Measurements from ENCODE around the gene SLIT1.

Gene SLIT1

GRCh38 chr10:97075421-97075820 lies 110.3 kb downstream of the SLIT1 start:
- no peak for ATAC-seq
- TF ChIP-seq TCF4 (CRISPR knock-in tag; IDR thresholded peaks at IDR 0.05; ENCODE audit: borderline replicate concordance) (no peak), ISL1 (CRISPR knock-in tag; IDR thresholded peaks at IDR 0.05) (no peak), ESRRG (CRISPR knock-in tag; IDR thresholded peaks at IDR 0.05) (no peak), ZNF565 (CRISPR knock-in tag; conservative IDR thresholded peaks at IDR 0.05; ENCODE audit: low read depth) (no peak), PPARA (CRISPR knock-in tag; IDR thresholded peaks at IDR 0.05; ENCODE audit: borderline replicate concordance) (no peak)

GRCh38 chr10:97074256-97075145 lies 111.3 kb downstream of the SLIT1 start:
- TF ChIP-seq CSDC2 (CRISPR knock-in tag; IDR thresholded peaks at IDR 0.05) (no peak), BACH2 (CRISPR knock-in tag; IDR thresholded peaks at IDR 0.05; ENCODE audit: borderline replicate concordance) (no peak), CSRNP3 (CRISPR knock-in tag; IDR thresholded peaks at IDR 0.05) (no peak), ZFP3 (CRISPR knock-in tag; IDR thresholded peaks at IDR 0.05) (no peak), PPARA (CRISPR knock-in tag; IDR thresholded peaks at IDR 0.05; ENCODE audit: borderline replicate concordance) (no peak), PATZ1 (CRISPR knock-in tag; IDR thresholded peaks at IDR 0.05; ENCODE audit: borderline replicate concordance) (no peak), CREB5 (CRISPR knock-in tag; IDR thresholded peaks at IDR 0.05; ENCODE audit: low read depth) (no peak), ZNF565 (CRISPR knock-in tag; conservative IDR thresholded peaks at IDR 0.05; ENCODE audit: low read depth) (no peak), ZNF70 (CRISPR knock-in tag; IDR thresholded peaks at IDR 0.05) (no peak)
- ATAC-seq, result 0 out of 3 replicates have a peak, but pooled peaks have one; percentile 10

- TF ChIP-seq POU6F1 (CRISPR knock-in tag; IDR thresholded peaks at IDR 0.05; ENCODE audit: borderline replicate concordance, low read depth) (no peak), ZFP3 (CRISPR knock-in tag; IDR thresholded peaks at IDR 0.05) (no peak), ARNTL (CRISPR knock-in tag; IDR thresholded peaks at IDR 0.05; ENCODE audit: borderline replicate concordance, low read depth) (no peak), PPARA (CRISPR knock-in tag; IDR thresholded peaks at IDR 0.05; ENCODE audit: borderline replicate concordance) (no peak), OSR1 (CRISPR knock-in tag; IDR thresholded peaks at IDR 0.05) (no peak), CSRNP3 (CRISPR knock-in tag; IDR thresholded peaks at IDR 0.05) (no peak), ZFP30 (CRISPR knock-in tag; IDR thresholded peaks at IDR 0.05) (no peak), TOX (CRISPR knock-in tag; IDR thresholded peaks at IDR 0.05; ENCODE audit: borderline replicate concordance) (no peak), PATZ1 (CRISPR knock-in tag; IDR thresholded peaks at IDR 0.05; ENCODE audit: borderline replicate concordance) (no peak), ZNF8 (CRISPR knock-in tag; IDR thresholded peaks at IDR 0.05) (no peak)
Observed at GRCh38 chr10:97072851-97073665, 112.7 kb downstream of the SLIT1 start.

More at GRCh38 chr10:97072851-97073665, 112.7 kb downstream of the SLIT1 start:
- peak; percentile 94 for ATAC-seq
